ENCODE measurements around the gene PROZ. TPM values are rescaled to one million over a fixed set of nuclear protein-coding genes. Genes with fewer than 3 reads are reported as not detected.

PROZ gene
- total and polyA plus RNA-seq, 2 of the 13 experiments (the other 11 are each of a cell fraction or from before 2014, with no cell fraction given): 5.6 to 22.5 TPM

GRCh38 chr13:113220141-113220598, 61.7 kb downstream of the PROZ start (continued):
- TF ChIP-seq ZBTB26 (CRISPR knock-in tag; IDR thresholded peaks at IDR 0.05; ENCODE audit: borderline replicate concordance) (peak; percentile 40; the same call in 1 of the 2 replicates), TBX2 (CRISPR knock-in tag; IDR thresholded peaks at IDR 0.05; ENCODE audit: borderline replicate concordance) (peak; percentile 83), ZNF660 (CRISPR knock-in tag; IDR thresholded peaks at IDR 0.05; ENCODE audit: borderline replicate concordance, low read depth) (no peak), YY1 (IDR thresholded peaks at IDR 0.05; ENCODE audit: insufficient read depth, insufficient replicate concordance, low read depth, low read length) (no peak), ZNF775 (CRISPR knock-in tag; IDR thresholded peaks at IDR 0.05; ENCODE audit: borderline replicate concordance) (no peak), ZNF460 (CRISPR knock-in tag; IDR thresholded peaks at IDR 0.05; ENCODE audit: borderline replicate concordance) (no peak; the same call in 1 of the 2 replicates), JUND (CRISPR knock-in tag; IDR thresholded peaks at IDR 0.05) (no peak), ZBTB38 (CRISPR knock-in tag; IDR thresholded peaks at IDR 0.05) (peak; percentile 94), MLX (CRISPR knock-in tag; IDR thresholded peaks at IDR 0.05) (no peak), ZNF577 (CRISPR knock-in tag; IDR thresholded peaks at IDR 0.05; ENCODE audit: borderline replicate concordance, low read depth) (no peak), ZMAT3 (CRISPR knock-in tag; conservative IDR thresholded peaks at IDR 0.05) (0 out of 2 replicates have a peak, but pooled peaks have one; percentile 31), AKAP8 (CRISPR knock-in tag; IDR thresholded peaks at IDR 0.05) (peak; percentile 63; the same call in 1 of the 2 replicates), REL (CRISPR knock-in tag; conservative IDR thresholded peaks at IDR 0.05) (no peak), ZNF605 (CRISPR knock-in tag; IDR thresholded peaks at IDR 0.05) (peak; percentile 84), DMTF1 (CRISPR knock-in tag; IDR thresholded peaks at IDR 0.05) (no peak), HMGXB4 (CRISPR knock-in tag; IDR thresholded peaks at IDR 0.05; ENCODE audit: borderline replicate concordance in 1 of 2, low read depth in 1 of 2) (no peak), MED8 (CRISPR knock-in tag; IDR thresholded peaks at IDR 0.05; ENCODE audit: insufficient replicate concordance) (peak; percentile 47), ZMYM2 (CRISPR knock-in tag; IDR thresholded peaks at IDR 0.05) (peak; percentile 94), ZSCAN20 (CRISPR knock-in tag; IDR thresholded peaks at IDR 0.05; ENCODE audit: borderline replicate concordance) (no peak), THAP9 (CRISPR knock-in tag; IDR thresholded peaks at IDR 0.05; ENCODE audit: borderline replicate concordance) (peak; percentile 31; the same call in 1 of the 2 replicates)

All from HepG2 (cell line).